HG02852 (cell line): Measurements from ENCODE around the gene CCL22.
A peak's percentile ranks its signal among the peaks of the same experiment; 100 is the strongest.
"Not testable (repeated sequence)": the region's sequence is repeated elsewhere in the genome, so short reads cannot be mapped to it uniquely, and the experiment has no call there.

Experiments used
- ATAC-seq: cut with Tn5 transposase; IDR thresholded peaks from one replicate; pipeline ENCODE4 v1.9.1; 2021; ENCODE audit warnings: mild to moderate bottlenecking, moderate library complexity; ENCODE audit not compliant: unreplicated experiment

CCL22 gene

DNA sequence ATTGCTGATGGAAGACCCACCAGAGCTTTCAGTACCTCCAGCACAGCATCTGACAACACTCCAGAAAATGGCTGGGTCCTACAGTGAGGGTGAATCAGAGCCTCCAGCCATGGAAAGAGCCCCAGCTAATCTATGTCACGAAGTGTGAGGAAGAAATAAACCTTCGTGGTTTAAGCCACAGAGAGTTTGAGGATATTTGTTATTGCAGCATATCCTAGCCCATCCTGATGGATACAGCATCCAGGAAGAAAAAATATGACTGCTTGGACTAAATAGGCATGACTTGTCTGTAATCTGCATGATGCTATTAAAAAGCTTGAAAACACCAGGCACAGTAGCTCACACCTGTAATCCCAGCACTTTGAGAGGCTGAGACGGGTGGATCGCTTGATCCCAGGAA lies 32.7 kb downstream of the CCL22 start:
- no peak for ATAC-seq

DNA sequence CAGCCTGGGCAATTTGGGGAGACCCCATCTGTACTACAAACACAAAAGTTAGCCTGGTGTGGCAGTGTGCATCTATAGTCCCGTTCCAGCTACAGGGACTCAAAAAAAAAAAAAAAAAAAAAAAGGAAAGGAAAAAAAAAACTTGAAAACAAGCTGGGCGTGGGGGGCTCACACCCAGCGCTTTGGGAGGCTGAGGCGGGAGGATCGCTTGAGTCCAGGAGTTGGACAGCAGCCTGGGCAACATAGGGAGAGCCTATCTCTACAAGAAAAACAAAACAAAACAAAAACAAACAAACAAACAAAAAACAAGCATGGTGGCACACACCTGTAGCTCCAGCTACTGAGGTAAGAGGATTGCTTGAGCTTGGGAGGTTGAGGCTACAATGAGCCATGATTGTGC lies 33.1 kb downstream of the CCL22 start:
- no peak for ATAC-seq

DNA sequence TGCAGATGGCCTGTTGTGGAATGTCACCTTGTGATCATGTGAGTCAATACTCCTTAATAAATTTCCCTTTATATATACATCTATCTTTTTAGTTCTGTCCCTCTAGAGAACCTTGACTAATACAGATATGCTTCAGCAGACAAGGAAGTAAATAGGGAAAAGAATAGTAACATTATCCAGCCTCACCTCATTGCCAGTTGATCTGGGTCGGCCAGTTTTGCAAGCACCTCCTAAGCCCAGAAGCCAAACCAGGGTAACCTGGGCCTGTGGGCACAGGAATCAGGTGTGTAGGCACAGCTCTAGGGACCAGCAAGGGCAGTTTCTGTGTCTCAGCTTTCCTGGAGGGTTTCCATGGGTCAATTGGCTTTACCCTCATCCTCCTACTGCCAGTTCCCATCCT lies 34.1 kb downstream of the CCL22 start:
- no peak for ATAC-seq

DNA sequence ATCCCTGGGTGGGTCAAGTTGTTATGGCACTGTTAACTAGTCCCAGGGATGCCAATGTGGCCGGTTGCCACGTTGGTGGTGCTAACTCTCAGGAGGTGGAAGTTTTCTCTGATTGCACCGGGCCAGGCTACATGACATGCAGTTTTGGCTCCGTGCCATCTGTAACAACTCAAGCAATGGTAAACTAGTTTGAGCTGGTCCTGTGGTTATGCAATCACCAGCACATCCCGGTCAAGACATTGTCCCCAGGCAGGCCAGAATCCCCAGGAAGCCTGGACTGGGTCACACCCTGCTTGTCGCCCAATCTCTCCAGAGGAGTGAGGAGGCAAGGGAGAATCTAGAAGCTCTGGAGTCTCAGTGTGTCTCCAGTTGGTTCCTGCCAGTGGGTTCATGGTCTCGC lies 35.9 kb downstream of the CCL22 start:
- ATAC-seq = no peak

DNA sequence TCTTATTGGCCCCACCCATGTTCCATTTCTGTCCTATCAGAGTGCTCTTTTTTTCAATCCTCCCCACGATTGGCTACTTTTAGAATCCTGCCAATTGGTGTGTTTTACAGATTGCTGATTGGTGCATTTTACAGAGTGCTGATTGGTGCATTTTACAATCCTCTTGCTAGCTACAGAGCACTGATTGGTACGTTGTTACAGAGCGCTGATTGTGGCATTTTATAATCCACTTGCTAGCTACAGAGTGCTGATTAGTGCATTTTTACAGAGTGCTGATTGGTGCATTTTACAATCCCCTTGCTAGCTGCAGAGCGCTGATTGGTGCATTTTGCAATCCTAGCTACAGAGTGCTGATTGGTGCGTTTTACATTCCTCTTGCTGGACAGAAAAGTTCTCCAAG lies 36.4 kb downstream of the CCL22 start:
- no peak for ATAC-seq

DNA sequence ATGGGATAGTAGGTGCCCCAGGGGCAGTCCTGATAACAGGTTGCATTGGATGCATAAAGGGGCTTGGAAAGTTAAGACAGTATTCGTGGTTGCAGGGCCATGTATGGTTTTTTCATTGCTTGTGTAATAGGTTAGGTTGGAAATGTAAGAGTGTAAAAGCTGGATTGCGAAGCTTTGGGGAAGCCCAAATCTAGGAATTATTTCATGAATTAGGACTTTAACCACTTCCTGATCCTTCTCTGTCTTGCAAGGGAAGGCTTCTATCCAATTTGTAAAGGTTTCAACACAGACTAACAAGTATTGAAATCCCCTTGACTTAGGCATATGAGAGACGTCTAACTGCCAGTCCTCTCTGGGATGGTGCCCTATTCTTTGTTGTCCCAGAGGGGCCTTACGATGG lies 38.2 kb downstream of the CCL22 start:
- no peak for ATAC-seq

DNA sequence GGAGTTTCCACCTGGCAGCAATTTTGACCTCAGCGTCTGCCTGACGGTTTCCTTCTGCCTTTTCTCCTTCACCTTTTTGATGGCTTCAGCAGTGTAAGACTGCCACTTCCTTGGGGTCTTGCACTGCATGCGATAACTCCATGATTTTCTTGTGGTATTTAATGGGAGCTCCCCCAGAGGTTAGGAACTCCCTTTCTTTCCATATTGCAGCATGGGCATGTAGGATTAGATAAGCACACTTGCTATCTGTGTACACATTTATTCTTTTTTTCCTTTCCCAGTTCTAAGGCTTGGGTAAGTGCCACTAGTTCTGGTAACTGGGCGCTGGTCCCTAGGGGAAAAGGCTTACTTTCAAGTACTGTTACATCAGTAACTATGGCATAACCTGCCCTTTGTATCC lies 38.9 kb downstream of the CCL22 start:
- ATAC-seq = not testable (repeated sequence)

DNA sequence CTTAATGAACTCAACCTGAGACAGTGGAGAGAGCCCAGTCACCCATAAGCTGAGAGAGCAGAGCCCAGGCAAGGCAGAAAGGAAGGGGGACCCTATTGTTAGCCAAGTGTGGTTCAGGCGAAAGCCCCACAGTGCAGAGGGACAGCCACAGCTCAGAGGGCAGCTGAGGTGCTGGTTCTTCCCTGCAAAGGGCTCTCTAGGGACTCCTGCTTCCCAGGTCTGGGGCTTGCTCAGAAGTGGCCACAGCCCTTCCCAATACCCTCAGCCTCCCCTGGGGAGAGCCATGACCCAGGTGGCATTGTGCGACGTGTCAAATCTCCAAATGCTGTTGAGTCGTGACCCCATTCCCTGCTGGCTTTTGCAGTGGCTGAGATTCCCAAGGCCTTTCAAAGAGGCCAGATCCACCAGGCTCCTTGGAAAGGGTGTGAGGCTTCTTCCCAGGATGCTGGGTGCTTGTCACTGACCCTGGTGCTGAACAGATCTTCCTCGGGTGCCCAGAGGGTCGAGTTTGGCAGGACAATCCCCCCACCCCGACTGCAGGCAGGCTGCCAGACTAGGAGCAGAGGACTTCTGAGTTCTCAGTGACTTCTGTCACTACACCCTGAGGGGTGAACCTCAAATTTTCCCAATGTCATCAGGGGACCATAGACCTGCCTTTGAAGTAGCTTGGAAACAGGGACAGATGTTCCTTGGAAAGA lies 43.5 kb downstream of the CCL22 start:
- no peak for ATAC-seq

DNA sequence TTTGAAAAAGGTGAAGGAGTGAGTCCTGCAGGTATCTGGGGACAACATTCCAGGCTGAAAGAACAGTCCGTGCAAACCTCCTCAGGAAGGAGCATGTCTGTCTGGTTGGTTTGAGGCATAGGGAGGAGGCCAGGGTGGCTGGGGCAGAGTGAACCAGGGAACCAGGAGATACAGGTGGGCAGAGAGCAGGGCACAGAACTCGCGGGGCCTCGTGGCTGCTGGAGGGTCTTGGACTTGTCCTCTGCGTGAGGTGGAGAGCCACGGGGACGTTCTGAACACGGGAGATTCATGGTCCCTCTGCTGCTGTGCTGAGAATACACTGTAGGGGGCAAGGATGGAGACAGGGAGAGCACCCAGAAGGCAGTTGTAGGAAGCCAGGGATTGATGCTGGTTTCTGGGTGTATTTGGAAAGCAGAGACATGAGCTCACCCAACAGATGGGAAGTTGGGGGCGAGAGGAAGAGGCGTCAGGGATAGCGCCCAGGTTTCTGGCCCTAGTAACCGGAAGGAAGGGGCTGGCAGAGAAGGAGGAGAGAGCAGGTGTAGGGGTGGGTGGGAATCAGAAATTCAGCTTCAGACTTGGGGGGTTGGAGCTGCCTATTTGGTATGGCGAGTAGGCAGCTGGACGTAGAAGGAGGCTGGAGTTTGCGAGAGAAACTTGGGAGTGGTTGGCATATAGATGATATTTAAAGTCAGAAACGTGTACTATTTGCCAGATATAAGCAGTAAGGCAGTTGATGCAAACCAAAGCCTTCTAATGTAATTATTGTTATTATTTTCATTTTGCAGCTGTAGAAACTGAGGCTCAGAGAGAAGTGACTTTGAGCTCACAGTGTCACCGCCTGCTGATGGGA lies 45.6 kb downstream of the CCL22 start, which contains the start of gene CCL17:
CCL17 (plus strand) TSS at position 803 of the 853 bp plus-strand sequence. CDS start 9,166 bp downstream, outside the sequence.
- ATAC-seq = no peak

DNA sequence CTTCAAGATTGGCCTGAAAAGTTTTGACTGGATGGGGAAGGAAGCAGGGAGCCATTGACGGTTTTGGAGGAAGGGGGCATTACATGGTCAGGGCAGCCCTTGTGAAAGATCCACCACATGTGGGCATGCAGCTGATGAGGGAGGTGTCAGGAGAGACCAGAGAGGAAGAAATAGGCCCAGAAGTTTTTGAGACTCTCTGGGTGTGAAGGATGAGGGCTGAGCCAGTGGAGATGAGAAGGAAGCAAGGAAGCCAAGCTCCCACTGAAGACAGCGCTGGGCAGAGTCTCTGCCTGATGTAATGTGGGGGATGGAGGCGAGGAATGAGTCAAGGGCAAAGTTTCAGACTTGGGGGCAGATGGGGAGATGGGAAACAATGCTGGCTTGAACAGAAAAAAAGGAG lies 46.5 kb downstream of the CCL22 start:
- ATAC-seq = no peak

DNA sequence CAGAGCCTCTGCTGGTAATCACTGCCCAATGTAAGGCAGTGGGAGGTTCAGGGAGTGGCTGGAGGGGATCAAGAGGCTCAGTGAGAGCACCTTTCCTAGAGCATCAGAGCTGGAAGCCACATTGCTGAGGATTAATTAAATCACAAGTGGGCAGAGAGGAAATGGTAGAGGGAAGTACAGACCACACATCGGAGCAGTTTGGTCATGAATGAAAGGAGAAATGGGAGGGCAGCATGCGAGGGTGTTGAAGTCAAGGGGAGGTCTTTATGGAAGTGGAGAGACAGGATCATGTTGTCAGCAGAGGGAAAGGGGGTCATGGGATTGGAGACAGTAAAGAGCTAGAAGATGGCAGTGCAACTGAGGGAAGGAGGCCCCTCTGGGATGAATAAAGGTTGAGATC lies 48.3 kb downstream of the CCL22 start:
- no peak for ATAC-seq

DNA sequence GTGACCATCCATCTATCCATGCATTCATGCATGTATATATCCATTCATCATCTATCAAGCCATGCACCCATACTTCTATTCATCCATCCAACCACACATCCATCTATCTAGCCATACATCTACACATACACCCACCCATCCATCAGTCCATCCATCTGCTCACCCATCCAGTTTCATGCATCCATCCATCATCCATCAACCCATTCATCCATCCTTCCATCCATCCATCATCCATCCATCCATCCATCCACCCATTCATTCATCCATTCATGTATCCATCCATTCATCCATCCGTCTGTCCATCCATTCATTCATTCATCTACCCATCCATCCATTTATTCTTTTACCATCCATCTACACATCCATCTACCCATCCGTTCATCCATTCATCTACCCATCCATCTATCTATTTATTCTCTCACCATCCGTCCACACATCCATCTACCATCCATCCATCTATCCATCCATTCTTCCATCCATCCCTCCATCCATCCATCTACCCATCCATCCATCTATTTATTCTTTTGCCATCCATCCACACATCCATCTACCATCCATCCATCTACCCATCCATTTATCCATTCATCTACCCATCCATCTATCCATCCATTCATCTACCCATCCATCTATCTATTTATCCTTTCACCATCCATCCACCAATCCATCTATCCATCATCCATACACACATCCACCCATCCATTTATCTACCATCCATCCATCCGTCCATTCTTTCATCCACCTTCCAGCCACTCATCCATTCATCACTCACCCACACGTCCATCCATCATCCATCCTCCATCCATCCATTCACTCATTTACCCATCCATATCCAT lies 49.2 kb downstream of the CCL22 start:
- ATAC-seq = no peak

DNA sequence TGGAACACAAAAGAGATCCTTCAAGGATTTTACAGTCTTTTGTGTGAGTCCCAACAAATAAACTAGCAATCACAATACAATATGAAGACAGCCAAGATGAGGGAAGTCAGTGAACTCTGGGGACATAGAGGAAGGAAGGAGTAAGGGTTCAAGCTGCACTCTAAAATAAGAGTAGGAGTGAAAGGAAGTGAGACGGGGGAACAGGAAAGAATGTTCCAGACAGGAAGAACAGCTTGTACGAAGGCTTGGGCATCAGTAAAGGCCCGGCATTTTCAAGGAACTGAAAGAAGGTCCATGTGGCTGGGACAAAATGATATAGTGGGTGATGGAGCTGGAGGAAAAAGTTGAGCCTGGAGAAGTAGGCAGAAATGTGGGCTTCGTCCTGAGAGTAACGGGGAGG lies 50.5 kb downstream of the CCL22 start:
- no peak for ATAC-seq

DNA sequence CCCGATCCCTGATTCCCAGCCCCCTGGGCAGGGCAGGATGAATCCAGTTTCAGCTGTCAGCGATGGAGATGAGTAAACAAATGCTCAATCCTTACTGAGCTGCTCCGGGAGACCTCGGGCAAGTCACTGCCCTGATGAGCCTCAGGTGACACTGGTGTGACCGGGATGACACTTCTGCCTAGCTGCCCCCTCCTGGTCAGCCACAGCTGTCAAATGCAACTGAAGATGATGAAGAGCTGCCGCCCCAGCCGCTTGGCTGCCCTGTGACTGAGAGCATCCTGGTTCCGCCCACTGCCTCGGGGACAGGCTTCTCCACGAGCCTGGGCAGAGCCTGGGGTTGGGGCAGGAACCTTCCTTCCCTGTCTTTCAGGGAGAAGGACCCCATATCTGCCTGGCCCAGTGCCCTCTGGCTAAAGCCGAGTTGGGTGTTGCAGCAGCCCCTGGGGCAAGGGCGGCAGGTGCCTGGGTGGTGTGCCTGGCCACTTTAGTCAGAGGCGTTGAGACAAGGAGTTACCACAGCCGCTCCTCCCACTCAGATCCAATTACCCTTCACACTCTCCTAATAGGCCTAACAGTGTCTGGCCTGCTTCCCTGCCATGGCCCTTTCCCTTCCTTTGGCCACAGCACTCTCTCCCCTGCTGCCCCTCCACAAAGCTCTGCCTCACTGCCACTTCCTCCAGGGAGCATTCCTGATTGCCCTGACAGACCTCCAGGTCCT lies 51.4 kb downstream of the CCL22 start:
- ATAC-seq = no peak

DNA sequence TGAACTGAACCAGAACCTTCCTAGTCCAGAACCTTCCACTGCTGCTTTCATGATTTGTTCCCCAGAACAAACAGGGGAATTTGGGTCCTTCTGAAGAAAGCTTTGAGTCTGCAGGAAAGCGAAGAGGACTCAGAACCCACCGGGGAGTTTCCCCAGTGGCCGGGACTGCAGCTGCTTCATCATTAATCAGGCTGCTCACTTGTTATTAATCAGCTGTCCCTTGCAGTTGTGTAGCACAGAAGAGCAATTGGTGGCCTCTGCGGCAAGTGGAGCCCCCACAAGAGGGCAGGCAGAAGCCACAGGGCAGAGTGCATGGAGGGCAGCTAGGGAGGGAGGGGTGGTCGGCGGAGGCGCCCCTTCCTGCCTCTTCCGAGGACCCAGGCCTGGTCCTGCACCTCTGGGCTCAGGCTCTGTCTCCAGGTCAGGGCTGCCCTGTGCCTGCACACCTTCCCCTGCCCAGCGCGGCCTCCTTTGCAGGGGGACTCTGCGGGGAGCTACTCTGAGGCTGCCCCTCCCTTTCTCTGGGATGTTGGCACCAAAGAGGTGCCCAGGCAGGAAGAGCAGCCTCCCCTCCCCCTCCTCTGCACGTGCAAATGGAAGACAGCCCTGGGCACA lies 52.9 kb downstream of the CCL22 start:
- no peak for ATAC-seq

DNA sequence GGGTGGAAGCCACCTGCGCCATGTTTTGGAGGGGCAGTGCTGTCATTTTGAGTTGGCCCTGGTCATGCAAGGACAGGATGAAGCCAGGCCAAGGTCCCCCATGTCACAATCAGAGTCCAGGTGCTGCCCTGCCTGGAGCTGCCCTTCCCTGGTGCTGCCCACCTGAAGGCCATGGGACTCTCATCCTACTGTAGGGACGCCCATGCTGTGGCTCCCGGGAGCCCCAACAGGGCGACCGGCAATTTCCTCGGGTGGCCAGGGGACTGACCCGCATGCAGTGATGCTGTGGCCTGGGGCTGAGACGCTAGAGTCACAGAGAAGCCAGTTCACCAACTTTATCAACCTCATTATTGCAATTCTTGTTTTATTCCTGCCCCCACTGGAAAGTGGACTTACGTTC lies 54.0 kb downstream of the CCL22 start:
- no peak for ATAC-seq

DNA sequence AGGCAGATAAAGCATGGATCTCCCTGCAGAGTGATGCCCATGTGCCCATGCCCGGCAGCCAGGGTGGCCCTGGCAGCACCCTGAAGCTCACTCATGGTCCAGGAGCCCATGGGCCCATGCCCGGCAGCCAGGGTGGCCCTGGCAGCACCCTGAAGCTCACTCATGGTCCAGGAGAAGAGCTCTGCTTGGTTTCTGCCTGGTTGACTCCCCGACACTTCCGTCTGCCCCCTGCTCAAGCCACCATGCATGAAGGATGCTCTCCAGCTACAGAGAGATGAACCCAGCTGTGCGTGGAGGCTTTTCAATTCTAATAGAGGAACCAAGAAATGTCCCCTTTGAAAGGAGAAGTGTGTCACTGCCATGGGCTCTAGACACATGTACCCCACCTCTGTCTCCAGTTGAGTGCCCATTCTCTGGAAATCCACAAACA lies 54.7 kb downstream of the CCL22 start:
- peak; percentile 68 for ATAC-seq

DNA sequence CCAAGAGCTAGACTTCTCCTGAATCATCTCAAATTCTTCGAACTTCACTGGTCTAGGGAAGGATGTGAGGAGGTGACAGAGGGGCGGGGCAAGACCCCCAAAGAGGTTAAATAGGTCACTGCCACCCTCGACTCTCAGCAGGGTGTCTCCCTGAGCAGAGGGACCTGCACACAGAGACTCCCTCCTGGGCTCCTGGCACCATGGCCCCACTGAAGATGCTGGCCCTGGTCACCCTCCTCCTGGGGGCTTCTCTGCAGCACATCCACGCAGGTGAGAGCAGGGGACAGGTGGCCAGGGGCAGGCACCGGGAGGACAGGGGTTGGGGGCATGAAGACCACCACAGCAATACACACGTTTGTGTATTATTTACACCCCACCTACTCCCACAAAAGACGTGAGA lies 55.1 kb downstream of the CCL22 start:
- ATAC-seq = no peak
